WTC11 (cell line): Measurements from ENCODE around the gene OTUB2.

Experiments used
- NFYB ChIP-seq: sonication (generic); formaldehyde crosslinking; conservative IDR thresholded peaks from 2 replicates; pipeline ENCODE4 v1.8.0; 2022; ENCODE audit warnings: low read depth, missing genetic modification reagents
- NR2C2 ChIP-seq: sonication (generic); formaldehyde crosslinking; IDR thresholded peaks from 2 replicates; pipeline ENCODE4 v1.8.0; 2022; ENCODE audit warnings: mild to moderate bottlenecking, missing genetic modification reagents
- SP1 ChIP-seq: sonication (generic); formaldehyde crosslinking; conservative IDR thresholded peaks from 2 replicates; pipeline ENCODE4 v1.8.1; 2022; ENCODE audit warnings: missing genetic modification reagents
- TCF7 ChIP-seq: sonication (generic); formaldehyde crosslinking; IDR thresholded peaks from 2 replicates; pipeline ENCODE4 v1.8.0; 2022; ENCODE audit warnings: mild to moderate bottlenecking, low read depth, missing genetic modification reagents, moderate library complexity
- ZNF232 ChIP-seq: sonication (generic); formaldehyde crosslinking; IDR thresholded peaks from 2 replicates; pipeline ENCODE4 v1.8.0; 2022; ENCODE audit warnings: mild to moderate bottlenecking, missing genetic modification reagents
- ZNF423 ChIP-seq: fragments of 250-450 bp; sonication (Bioruptor Pico); IDR thresholded peaks from 2 replicates; pipeline ENCODE4 v2.1.2; 2022; ENCODE audit warnings: mild to moderate bottlenecking, moderate library complexity
- ZNF425 ChIP-seq: fragments of 250-450 bp; sonication (Bioruptor Pico); conservative IDR thresholded peaks from 2 replicates; pipeline ENCODE4 v1.9.0; 2021; ENCODE audit warnings: mild to moderate bottlenecking
- TF ChIP-seq, protein P1 (sequence below): sonication (generic); formaldehyde crosslinking; IDR thresholded peaks from 2 replicates; pipeline ENCODE4 v1.8.0; 2023; ENCODE audit warnings: mild to moderate bottlenecking, missing genetic modification reagents
- TF ChIP-seq, protein P2 (sequence below): sonication (generic); formaldehyde crosslinking; IDR thresholded peaks from 2 replicates; pipeline ENCODE4 v1.8.1; 2023; ENCODE audit warnings: mild to moderate bottlenecking, missing genetic modification reagents
- TF ChIP-seq, protein P3 (sequence below): fragments of 200-600 bp; IDR thresholded peaks from 2 replicates; pipeline ENCODE4 v1.8.0; 2022; ENCODE audit warnings: antibody characterized with exemption
- TF ChIP-seq, protein P4 (sequence below): sonication (generic); formaldehyde crosslinking; IDR thresholded peaks from 2 replicates; pipeline ENCODE4 v1.8.0; 2022; ENCODE audit warnings: mild to moderate bottlenecking, missing genetic modification reagents
- TF ChIP-seq, protein P5 (sequence below): sonication (generic); formaldehyde crosslinking; IDR thresholded peaks from 2 replicates; pipeline ENCODE4 v1.8.1; 2022; ENCODE audit warnings: mild to moderate bottlenecking, missing genetic modification reagents, moderate library complexity, borderline replicate concordance

DNA sequence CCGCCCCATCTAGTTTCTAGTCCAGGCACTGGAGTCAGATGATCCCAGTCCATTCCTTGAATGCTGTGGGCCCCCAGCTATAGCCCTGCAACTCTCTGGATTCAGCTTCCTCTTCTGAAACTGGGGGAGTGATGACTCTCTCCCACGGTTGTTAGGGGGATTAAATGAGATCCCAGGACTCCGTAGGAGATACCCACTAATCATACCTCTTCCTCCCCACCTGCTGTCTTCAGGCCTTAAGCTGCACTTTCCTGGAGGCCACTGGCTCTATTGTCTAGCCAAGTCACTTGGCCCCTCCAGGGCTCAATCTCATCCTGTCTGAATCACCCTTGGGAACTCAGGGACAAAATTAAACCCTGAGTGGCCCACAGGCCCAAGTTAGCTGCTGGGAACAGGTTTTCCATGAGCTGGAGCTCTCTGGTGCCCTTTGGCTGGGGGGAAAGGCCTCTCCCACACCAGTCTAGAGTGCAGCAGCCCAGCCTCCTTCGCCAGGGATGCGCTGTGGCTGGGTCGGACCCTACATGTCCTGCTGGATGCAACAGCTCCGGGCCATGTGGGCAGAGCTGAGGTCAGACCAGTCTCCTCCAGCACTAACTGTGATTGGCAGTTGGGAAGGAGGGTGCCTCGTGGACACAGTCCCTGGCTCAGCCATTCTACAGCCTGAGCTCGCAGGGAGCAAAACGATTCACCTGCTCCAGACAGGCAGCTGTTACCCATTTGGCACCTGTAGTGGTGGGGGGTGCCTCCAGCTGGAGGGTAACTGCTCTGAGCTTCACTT lies 43.7 kb upstream of the OTUB2 start:
- TF ChIP-seq, protein P1, sequence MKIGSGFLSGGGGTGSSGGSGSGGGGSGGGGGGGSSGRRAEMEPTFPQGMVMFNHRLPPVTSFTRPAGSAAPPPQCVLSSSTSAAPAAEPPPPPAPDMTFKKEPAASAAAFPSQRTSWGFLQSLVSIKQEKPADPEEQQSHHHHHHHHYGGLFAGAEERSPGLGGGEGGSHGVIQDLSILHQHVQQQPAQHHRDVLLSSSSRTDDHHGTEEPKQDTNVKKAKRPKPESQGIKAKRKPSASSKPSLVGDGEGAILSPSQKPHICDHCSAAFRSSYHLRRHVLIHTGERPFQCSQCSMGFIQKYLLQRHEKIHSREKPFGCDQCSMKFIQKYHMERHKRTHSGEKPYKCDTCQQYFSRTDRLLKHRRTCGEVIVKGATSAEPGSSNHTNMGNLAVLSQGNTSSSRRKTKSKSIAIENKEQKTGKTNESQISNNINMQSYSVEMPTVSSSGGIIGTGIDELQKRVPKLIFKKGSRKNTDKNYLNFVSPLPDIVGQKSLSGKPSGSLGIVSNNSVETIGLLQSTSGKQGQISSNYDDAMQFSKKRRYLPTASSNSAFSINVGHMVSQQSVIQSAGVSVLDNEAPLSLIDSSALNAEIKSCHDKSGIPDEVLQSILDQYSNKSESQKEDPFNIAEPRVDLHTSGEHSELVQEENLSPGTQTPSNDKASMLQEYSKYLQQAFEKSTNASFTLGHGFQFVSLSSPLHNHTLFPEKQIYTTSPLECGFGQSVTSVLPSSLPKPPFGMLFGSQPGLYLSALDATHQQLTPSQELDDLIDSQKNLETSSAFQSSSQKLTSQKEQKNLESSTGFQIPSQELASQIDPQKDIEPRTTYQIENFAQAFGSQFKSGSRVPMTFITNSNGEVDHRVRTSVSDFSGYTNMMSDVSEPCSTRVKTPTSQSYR (CRISPR knock-in tag), result no peak
- TF ChIP-seq, protein P2, sequence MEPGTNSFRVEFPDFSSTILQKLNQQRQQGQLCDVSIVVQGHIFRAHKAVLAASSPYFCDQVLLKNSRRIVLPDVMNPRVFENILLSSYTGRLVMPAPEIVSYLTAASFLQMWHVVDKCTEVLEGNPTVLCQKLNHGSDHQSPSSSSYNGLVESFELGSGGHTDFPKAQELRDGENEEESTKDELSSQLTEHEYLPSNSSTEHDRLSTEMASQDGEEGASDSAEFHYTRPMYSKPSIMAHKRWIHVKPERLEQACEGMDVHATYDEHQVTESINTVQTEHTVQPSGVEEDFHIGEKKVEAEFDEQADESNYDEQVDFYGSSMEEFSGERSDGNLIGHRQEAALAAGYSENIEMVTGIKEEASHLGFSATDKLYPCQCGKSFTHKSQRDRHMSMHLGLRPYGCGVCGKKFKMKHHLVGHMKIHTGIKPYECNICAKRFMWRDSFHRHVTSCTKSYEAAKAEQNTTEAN (CRISPR knock-in tag), result no peak
- TF ChIP-seq SP1 (CRISPR knock-in tag) (no peak), ZNF423 (CRISPR knock-in tag) (no peak), ZNF232 (CRISPR knock-in tag) (no peak), TCF7 (CRISPR knock-in tag) (no peak), NR2C2 (CRISPR knock-in tag) (no peak), ZNF425 (CRISPR knock-in tag) (no peak), NFYB (CRISPR knock-in tag) (no peak)
- TF ChIP-seq, protein P3, sequence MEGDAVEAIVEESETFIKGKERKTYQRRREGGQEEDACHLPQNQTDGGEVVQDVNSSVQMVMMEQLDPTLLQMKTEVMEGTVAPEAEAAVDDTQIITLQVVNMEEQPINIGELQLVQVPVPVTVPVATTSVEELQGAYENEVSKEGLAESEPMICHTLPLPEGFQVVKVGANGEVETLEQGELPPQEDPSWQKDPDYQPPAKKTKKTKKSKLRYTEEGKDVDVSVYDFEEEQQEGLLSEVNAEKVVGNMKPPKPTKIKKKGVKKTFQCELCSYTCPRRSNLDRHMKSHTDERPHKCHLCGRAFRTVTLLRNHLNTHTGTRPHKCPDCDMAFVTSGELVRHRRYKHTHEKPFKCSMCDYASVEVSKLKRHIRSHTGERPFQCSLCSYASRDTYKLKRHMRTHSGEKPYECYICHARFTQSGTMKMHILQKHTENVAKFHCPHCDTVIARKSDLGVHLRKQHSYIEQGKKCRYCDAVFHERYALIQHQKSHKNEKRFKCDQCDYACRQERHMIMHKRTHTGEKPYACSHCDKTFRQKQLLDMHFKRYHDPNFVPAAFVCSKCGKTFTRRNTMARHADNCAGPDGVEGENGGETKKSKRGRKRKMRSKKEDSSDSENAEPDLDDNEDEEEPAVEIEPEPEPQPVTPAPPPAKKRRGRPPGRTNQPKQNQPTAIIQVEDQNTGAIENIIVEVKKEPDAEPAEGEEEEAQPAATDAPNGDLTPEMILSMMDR, result no peak
- TF ChIP-seq, protein P4, sequence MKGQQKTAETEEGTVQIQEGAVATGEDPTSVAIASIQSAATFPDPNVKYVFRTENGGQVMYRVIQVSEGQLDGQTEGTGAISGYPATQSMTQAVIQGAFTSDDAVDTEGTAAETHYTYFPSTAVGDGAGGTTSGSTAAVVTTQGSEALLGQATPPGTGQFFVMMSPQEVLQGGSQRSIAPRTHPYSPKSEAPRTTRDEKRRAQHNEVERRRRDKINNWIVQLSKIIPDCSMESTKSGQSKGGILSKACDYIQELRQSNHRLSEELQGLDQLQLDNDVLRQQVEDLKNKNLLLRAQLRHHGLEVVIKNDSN, result no peak
- TF ChIP-seq, protein P5, sequence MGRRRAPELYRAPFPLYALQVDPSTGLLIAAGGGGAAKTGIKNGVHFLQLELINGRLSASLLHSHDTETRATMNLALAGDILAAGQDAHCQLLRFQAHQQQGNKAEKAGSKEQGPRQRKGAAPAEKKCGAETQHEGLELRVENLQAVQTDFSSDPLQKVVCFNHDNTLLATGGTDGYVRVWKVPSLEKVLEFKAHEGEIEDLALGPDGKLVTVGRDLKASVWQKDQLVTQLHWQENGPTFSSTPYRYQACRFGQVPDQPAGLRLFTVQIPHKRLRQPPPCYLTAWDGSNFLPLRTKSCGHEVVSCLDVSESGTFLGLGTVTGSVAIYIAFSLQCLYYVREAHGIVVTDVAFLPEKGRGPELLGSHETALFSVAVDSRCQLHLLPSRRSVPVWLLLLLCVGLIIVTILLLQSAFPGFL, result no peak
